ENCODE measurements around the gene GALNTL6.

GRCh38 chr4:172962564-172963353, 1149.6 kb downstream of the GALNTL6 start:
- TF ChIP-seq EZH2 (IDR thresholded peaks at IDR 0.05; ENCODE audit: borderline replicate concordance, low read depth, low read length, severe bottlenecking) (no peak), POLR2A (IDR thresholded peaks at IDR 0.05; ENCODE audit: low read depth, low read length) (no peak), CTCF (IDR thresholded peaks at IDR 0.05; ENCODE audit: extremely low read depth in 1 of 2, insufficient read depth in 1 of 2, low read depth in 1 of 2, low read length in 2 of 2) (no peak), GATA2 (IDR thresholded peaks at IDR 0.05; ENCODE audit: insufficient read depth, insufficient read length, low read depth, low read length) (no peak), FOS (IDR thresholded peaks at IDR 0.05; ENCODE audit: borderline replicate concordance, insufficient read depth, low read length) (no peak), MAX (IDR thresholded peaks at IDR 0.05; ENCODE audit: insufficient read depth, insufficient read length) (no peak), JUN (IDR thresholded peaks at IDR 0.05; ENCODE audit: borderline replicate concordance, insufficient read depth, insufficient read length, low read depth) (no peak), POLR2AphosphoS5 (IDR thresholded peaks at IDR 0.05; ENCODE audit: insufficient read depth, low read depth, low read length) (no peak), MYC (IDR thresholded peaks at IDR 0.05; ENCODE audit: low read depth, low read length) (no peak)

All from endothelial cell of umbilical vein (primary cell).